HG03342 (cell line): ENCODE results near the gene POLR3E.

Experiments used
- ATAC-seq: cut with Tn5 transposase; IDR thresholded peaks from one replicate; pipeline ENCODE4 v1.9.1; 2021; ENCODE audit warnings: mild to moderate bottlenecking, moderate library complexity; ENCODE audit not compliant: unreplicated experiment

The POLR3E gene

GRCh38 chr16:22380529-22380928 lies 83.3 kb downstream of the POLR3E start:
- no peak for ATAC-seq

GRCh38 chr16:22381392-22381791 lies 84.2 kb downstream of the POLR3E start:
- ATAC-seq = no peak

GRCh38 chr16:22383827-22384226 lies 86.6 kb downstream of the POLR3E start:
- no peak for ATAC-seq
